Skeletal muscle tissue (tissue), 4 donors: ENCODE data around the gene C2CD2L. TPM values are rescaled to one million over a fixed set of nuclear protein-coding genes. Genes with fewer than 3 reads are reported as not detected.
A peak's percentile ranks its signal among the peaks of the same experiment; 100 is the strongest.

ENCODE experiments used
- H3K27ac ChIP-seq: one replicate; pipeline ENCODE4 v1.7.0; 2013; ENCODE audit warnings: mild to moderate bottlenecking, low read depth, low read length, inconsistent platforms
- H3K27me3 ChIP-seq, 3 donors: one replicate each; pipeline ENCODE4 v1.7.0; 2013; ENCODE audit warnings: low read length in 3 of 3; ENCODE audit not compliant: control insufficient read depth in 3 of 3, insufficient read depth in 3 of 3
- H3K36me3 ChIP-seq, 3 donors: one replicate each; pipeline ENCODE4 v1.7.0; 2013; ENCODE audit warnings: low read length in 3 of 3; ENCODE audit not compliant: control insufficient read depth in 3 of 3, insufficient read depth in 3 of 3
- H3K4me1 ChIP-seq, 3 donors: one replicate each; pipeline ENCODE4 v1.7.0; 2013; ENCODE audit warnings: low read length in 3 of 3, mild to moderate bottlenecking in 3 of 3; ENCODE audit not compliant: control insufficient read depth in 3 of 3, insufficient read depth in 3 of 3
- H3K4me3 ChIP-seq, 3 donors: one replicate each; pipeline ENCODE4 v1.7.0; 2013; ENCODE audit warnings: low read length in 3 of 3
- H3K9ac ChIP-seq, 3 donors: one replicate each; pipeline ENCODE4 v1.7.0; 2013; ENCODE audit warnings: low read length in 3 of 3, mild to moderate bottlenecking in 3 of 3, moderate library complexity in 2 of 3, low read depth in 1 of 3
- H3K9me3 ChIP-seq, 3 donors: one replicate each; pipeline ENCODE4 v1.7.0; 2013; ENCODE audit warnings: low read length in 3 of 3; ENCODE audit not compliant: control insufficient read depth in 3 of 3
- total RNA-seq: library from RNA; depleted of rRNA; stranded (reverse); fragments of >200 nt; gene quantifications from one replicate; pipeline ENCODE4 v1.2.3, GENCODE V29; 2014
- donor health status: Osteomylitis.

Gene C2CD2L
- total RNA-seq, 1 donor from 2014 or later = 2.1 TPM

DNA sequence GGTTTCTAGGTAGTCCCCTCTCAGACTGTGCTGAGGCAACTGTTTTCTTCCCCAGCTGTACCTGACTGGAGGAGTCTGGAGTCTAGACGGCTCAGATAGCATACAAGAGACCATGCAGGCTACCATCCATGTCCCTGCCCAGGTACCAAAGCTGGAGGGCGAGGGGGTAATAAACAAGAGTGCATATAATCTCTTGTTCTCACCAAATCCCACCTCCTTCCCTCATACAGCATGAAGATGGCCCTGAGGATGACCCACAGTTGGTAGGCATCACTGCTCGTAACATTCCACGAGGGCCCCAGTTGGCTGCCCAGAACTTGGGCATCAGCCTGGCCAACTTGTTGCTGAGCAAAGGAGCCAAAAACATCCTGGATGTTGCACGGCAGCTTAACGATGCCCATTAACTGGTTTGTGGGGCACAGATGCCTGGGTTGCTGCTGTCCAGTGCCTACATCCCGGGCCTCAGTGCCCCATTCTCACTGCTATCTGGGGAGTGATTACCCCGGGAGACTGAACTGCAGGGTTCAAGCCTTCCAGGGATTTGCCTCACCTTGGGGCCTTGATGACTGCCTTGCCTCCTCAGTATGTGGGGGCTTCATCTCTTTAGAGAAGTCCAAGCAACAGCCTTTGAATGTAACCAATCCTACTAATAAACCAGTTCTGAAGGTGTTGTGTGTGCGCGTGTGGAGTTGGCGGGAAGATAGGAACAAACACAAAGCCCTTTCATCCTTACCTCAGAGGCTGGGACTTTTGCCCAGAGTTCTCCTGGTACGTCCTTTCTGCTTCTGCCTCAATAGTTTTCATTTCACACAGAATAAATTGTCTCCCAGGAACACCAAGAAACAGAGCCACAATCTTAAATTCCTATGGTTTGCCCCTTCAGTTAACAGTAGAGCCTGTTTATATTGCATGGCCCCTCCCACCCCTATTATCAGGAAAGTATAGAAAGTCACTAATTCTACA, 14.0 kb upstream of the C2CD2L start:
- H3K4me3 ChIP-seq = peak overlapping the region; percentile 77 to 88 (median 88)
- peak overlapping the region; percentile 88 for H3K27ac ChIP-seq
- H3K9ac ChIP-seq = peak overlapping the region; percentile 83 to 85 (median 84)
- H3K36me3 ChIP-seq = peaks cover 36 to 46% (median 45%) of the 10 kb centered on the region in 3 donors
- no peaks in the 10 kb centered on the region for H3K9me3 ChIP-seq
- H3K27me3 ChIP-seq = no peaks in the 10 kb centered on the region
- H3K4me1 ChIP-seq = peaks cover 23 to 28% (median 25%) of the 10 kb centered on the region in 3 donors

DNA sequence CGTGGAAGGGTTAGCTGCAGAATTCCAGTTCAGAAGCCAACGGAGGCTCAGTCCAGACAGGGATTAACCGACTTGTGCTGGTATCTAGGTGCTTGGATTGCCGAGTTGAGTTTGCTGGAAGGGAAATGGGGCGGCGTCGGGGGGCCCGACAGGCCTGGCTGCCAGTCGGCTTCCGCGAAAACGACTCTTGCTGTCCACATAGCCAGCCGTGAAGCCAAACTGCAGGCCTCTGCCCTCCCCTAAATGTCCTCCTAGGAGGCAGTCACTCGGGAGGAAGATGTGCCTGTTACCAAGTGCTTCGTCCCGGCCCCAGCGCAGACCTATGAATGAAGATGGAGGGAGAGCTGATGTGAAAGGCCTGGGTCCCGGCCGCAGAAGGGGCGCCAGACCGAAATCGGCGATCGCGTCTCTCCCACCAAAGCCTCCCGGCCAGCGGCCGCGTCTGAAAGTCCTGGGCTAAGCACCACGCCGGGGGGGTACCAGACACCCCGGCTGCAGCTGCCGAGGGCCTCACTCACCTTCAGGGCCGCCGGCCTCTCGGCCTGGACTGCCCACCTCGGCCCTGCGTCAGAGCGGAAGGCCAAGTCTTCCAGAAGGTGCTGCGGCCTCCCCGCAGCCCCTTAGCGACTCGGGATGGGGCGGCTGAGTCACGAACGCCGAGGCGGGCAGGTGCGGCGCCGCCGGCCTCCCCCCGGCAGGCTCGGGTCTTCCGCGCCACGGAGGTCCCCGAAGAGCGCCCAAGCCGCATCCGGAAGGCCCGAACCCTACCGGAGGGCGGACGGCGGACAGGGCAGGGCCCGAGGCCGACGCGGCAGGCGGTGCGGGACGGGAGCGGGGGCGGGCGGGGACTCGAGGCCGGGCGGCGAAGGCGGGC, 13.0 kb upstream of the C2CD2L start:
- Histone ChIP-seq H3K27me3 (no peaks in the 10 kb centered on the region), H3K36me3 (peaks cover 37 to 51% (median 48%) of the 10 kb centered on the region in 3 donors), H3K27ac (peak overlapping the region; percentile 88), H3K4me1 (peaks cover 23 to 28% (median 25%) of the 10 kb centered on the region in 3 donors), H3K9me3 (no peaks in the 10 kb centered on the region), H3K9ac (peak overlapping the region; percentile 83 to 85 (median 84)), H3K4me3 (peak overlapping the region; percentile 77 to 88 (median 88))

DNA sequence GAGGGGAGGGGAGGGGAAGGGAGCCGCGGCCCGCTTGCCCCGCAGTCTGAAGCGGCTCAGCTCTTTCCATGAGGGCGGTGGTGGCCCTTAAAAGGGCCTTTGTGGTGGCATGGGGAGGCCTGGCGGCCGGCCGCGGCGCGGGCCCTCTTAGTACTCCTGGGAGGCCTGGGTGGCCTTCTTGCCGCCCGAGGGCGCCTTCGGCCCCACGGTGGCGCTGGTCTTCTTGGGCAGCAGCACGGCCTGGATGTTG, 12.4 kb upstream of the C2CD2L start:
- peak overlapping the region; percentile 83 to 85 (median 84) for H3K9ac ChIP-seq
- peaks cover 23 to 28% (median 25%) of the 10 kb centered on the region in 3 donors for H3K4me1 ChIP-seq
- no peaks in the 10 kb centered on the region for H3K27me3 ChIP-seq
- peak overlapping the region; percentile 88 for H3K27ac ChIP-seq
- no peaks in the 10 kb centered on the region for H3K9me3 ChIP-seq
- peaks cover 37 to 46% (median 45%) of the 10 kb centered on the region in 3 donors for H3K36me3 ChIP-seq
- peak overlapping the region; percentile 75 to 88 (median 88) for H3K4me3 ChIP-seq

DNA sequence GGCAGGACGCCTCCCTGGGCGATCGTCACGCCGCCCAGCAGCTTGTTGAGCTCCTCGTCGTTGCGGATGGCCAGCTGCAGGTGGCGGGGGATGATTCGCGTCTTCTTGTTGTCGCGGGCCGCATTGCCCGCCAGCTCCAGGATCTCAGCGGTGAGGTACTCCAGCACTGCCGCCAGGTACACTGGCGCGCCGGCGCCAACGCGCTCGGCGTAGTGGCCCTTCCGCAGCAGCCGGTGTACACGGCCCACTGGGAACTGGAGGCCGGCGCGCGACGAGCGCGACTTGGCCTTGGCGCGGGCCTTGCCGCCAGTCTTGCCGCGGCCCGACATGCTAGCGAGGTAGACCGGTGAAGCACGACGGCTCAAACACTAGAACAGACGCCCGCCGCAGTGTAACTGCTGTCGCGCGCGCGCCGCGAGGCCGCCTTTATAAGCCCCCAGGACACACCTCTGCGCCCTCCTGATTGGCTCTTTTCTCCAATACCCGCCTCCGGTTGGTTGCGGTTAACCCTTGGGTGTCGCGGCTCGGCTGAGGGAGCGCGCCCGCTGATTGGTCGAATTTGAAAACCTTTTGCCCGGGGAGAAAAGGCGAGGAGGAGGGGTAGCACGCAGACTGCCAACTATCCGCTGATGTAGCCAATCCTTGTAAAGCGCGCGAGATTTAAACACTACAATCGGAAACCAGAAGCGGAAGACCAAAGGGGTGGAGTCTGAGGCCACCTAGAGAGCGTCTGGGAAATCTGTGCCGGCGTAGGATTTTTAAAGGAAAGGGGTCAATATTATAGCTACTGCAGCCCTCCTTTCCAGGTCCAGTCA, 11.9 kb upstream of the C2CD2L start:
- no peaks in the 10 kb centered on the region for H3K9me3 ChIP-seq
- H3K36me3 ChIP-seq = peaks cover 33 to 41% (median 40%) of the 10 kb centered on the region in 3 donors

DNA sequence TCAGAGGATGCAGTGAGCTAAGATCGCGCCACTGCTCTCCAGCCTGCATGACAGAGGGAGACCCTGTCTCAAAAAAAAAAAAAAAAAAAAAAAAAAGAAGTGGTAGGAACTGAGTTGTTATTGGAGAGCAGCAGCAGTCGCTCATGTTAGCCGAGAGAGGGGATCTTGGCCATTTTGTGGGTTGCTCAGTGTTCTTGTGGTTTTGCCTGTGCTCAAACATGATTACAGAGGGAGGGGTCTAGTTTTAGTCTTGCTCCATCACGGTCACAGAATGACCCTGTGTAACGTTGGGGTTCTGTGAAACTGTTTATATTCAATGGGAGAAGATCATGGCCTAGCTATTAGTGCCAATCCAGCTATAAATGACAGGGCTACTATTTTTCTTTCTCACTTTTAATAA, 7.4 kb upstream of the C2CD2L start:
- Histone ChIP-seq H3K4me3 (no peak overlapping the region), H3K4me1 (peaks cover 28 to 46% (median 33%) of the 10 kb centered on the region in 3 donors), H3K36me3 (peaks cover 16 to 25% (median 21%) of the 10 kb centered on the region in 3 donors), H3K27ac (no peak overlapping the region), H3K9ac (no peak overlapping the region), H3K9me3 (no peaks in the 10 kb centered on the region), H3K27me3 (no peaks in the 10 kb centered on the region)

More for the DNA sequence above, 11.9 kb upstream of the C2CD2L start:
- H3K27me3 ChIP-seq = no peaks in the 10 kb centered on the region
- peak overlapping the region; percentile 88 for H3K27ac ChIP-seq
- peak overlapping the region; percentile 83 to 85 (median 84) for H3K9ac ChIP-seq
- peaks cover 25 to 31% (median 27%) of the 10 kb centered on the region in 3 donors for H3K4me1 ChIP-seq
- peak overlapping the region; percentile 75 to 88 (median 88) for H3K4me3 ChIP-seq

DNA sequence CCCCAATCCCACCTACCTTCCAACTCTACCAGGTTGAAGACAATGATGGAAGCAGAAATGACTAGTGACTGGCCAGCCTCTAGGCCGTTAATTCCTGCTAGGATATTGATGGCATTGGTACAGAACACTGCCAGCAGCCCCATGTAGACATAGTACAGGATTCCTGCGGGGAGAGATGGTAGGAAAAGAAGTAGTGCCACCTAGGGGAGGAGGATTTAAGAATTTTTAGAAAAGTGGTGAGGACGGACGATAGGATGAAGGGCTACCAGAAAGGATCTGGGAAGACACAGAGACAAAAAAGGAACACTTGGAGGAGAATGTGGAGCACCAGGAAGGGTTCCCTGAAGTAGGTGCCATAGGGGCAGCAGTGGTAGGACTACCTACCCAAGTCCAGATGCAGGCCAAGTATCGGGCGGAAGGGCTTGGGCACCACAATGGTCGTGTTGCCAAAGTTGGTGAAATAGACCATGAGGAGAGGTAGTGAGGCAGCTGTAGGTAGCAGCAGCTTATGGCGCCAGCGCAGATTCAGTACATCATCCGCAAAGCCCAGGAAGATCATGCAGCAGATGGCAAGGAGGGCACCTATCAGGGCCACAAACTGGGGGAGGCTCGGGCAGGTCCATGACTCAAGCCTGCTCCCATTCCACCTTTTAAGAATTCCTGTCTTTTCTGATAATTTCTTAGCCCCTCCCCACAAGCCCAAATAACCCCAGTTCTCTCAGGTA, 6.7 kb upstream of the C2CD2L start:
- Histone ChIP-seq H3K4me3 (peak overlapping the region; percentile 88 to 90 (median 90)), H3K27ac (no peak overlapping the region), H3K4me1 (peaks cover 28 to 42% (median 30%) of the 10 kb centered on the region in 3 donors), H3K9me3 (no peaks in the 10 kb centered on the region), H3K9ac (peak overlapping the region; percentile 2 to 94 (median 93)), H3K27me3 (no peaks in the 10 kb centered on the region), H3K36me3 (peaks cover 16 to 25% (median 21%) of the 10 kb centered on the region in 3 donors)

DNA sequence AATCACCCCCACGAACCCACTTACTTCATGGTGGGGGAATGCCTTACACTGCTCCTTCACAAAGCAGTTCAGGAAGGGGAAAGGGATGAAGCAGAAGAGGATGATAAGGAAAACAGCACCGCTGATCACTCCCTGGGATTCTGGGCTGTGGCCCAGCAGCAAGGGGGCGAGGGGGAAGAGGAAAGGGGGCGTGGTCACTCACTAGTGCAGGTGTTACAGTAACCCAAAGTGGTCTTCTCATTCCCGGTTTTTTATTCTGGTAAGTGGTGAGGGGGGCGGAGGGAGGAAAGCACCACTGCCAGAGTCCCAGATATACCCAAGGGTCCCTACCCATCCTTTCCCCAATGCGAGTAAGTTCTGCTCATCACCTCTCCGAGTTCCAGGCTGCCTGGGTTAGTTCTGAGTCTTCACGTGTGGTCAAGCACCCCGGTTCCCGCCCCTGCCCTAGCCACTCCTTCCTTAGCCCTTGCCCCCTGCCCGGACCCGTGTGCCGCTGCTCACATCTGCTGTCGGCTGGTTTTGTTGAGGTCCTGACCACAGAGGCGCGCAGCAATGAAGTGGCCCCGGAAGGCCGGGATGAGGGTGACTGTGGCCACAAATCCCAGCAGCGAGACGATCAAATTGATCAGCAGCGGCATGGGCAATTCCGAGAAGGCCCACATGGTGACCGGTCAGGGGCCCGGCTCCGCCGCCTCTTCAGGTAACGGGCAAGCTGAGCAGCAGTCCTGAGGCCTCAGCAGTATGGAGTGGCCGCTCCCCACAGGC, 6.0 kb upstream of the C2CD2L start:
- Histone ChIP-seq H3K27ac (peak overlapping the region; percentile 93), H3K27me3 (no peaks in the 10 kb centered on the region), H3K36me3 (peaks cover 16 to 25% (median 21%) of the 10 kb centered on the region in 3 donors), H3K9ac (peak overlapping the region; percentile 92 to 94 (median 93)), H3K9me3 (no peaks in the 10 kb centered on the region), H3K4me3 (peak overlapping the region; percentile 88 to 90 (median 90)), H3K4me1 (peaks cover 24 to 38% (median 28%) of the 10 kb centered on the region in 3 donors)

DNA sequence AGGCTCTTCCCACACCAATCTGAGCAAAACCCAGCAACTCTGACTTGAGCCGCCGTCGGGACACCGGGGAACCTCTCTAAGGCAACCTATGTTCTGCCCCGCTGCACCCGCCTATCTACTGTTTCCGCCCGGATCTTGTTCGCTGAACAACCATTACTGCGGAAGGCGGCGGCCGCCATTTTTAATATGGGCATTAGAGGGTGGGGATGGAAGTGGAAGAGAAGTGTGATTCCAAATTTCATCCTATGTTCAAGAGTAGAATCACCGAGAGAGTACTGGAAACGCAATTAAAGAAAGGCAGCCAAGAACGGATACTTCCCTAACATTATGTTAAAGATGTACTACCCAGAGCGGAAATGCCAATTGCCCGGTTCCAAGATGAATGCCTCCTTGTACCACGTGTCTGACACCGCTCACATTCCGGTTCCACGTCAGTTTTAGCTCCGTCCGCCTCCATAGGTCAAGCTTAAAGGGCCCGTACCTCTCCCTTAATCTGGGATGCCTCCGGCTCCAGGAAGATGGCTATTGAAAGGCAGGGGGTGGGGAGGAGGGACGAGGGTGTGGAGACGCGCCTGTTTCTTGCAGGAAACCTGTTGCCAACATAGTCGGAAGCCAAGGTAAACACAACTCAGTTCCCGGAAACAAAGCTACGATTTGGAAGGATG, 5.3 kb upstream of the C2CD2L start, which contains the start of gene DPAGT1:
Gene DPAGT1 (minus strand): TSS at position 95 of the 665 bp plus-strand sequence. CDS start 198 bp downstream, outside the sequence.
- Histone ChIP-seq H3K27me3 (no peaks in the 10 kb centered on the region), H3K9ac (peak within 1 kb of the TSS; percentile 92 to 94 (median 93)), H3K36me3 (peaks cover 14 to 19% (median 15%) of the 10 kb centered on the region in 3 donors), H3K9me3 (no peaks in the 10 kb centered on the region), H3K4me1 (peaks cover 31 to 45% (median 35%) of the 10 kb centered on the region in 3 donors), H3K4me3 (peak within 1 kb of the TSS; percentile 88 to 90 (median 90)), H3K27ac (peak within 1 kb of the TSS; percentile 93)
